NCI-H345 treated with DMSO at 0.1 percent for 48 hours (cell line): ENCODE data around the gene CBX1.
"Not testable (repeated sequence)": the region's sequence is repeated elsewhere in the genome, so short reads cannot be mapped to it uniquely, and the experiment has no call there.

Experiments
- DNase-seq: peaks from one replicate; lab custom pipeline; 2025; ENCODE audit not compliant: unreplicated experiment; lab: John Stamatoyannopoulos, UW

CBX1 gene

GRCh38 chr17:48123776-48124388 lies 22.6 kb upstream of the CBX1 start:
- no peak for DNase-seq

GRCh38 chr17:48123111-48123510 lies 21.8 kb upstream of the CBX1 start:
- no peak for DNase-seq

GRCh38 chr17:48122665-48123045 lies 21.4 kb upstream of the CBX1 start:
- no peak for DNase-seq

GRCh38 chr17:48121923-48122664 lies 20.8 kb upstream of the CBX1 start:
- no peak for DNase-seq

- DNase-seq = no peak
These were observed 12.0 kb upstream of the CBX1 start for GRCh38 chr17:48113201-48113676.

- no peak for DNase-seq
These were observed 10.6 kb upstream of the CBX1 start for GRCh38 chr17:48111937-48112241.

- no peak for DNase-seq
These were observed 9.5 kb upstream of the CBX1 start for GRCh38 chr17:48110761-48111160.

GRCh38 chr17:48107137-48108055 lies 6.1 kb upstream of the CBX1 start, which contains the start of gene SNX11:
Gene SNX11, plus strand, starts transcription at chr17:48107766. Its CDS starts 4,278 bp downstream, at chr17:48112044.
- peak; percentile 88 for DNase-seq

GRCh38 chr17:48106802-48107136 lies 5.5 kb upstream of the CBX1 start:
- DNase-seq = no peak

- DNase-seq = no peak
These were observed 3.2 kb upstream of the CBX1 start for GRCh38 chr17:48104440-48104839.

- DNase-seq = no peak
These were observed 1.8 kb upstream of the CBX1 start for GRCh38 chr17:48102798-48103715.

GRCh38 chr17:48102043-48102750 lies 919 bp upstream of the CBX1 start:
- no peak for DNase-seq

- peak; percentile 57 for DNase-seq
These were observed 677 bp downstream of the CBX1 start for GRCh38 chr17:48100591-48101011.

- no peak for DNase-seq
These were observed 1.1 kb downstream of the CBX1 start for GRCh38 chr17:48100160-48100559.

GRCh38 chr17:48095611-48096010 lies 5.7 kb downstream of the CBX1 start:
- DNase-seq = no peak

- DNase-seq = no peak
These were observed 7.8 kb downstream of the CBX1 start for GRCh38 chr17:48093341-48094045.

- no peak for DNase-seq
These were observed 16.3 kb downstream of the CBX1 start for GRCh38 chr17:48084932-48085331.

- DNase-seq = no peak
These were observed 19.4 kb downstream of the CBX1 start for GRCh38 chr17:48081858-48082257.

- DNase-seq = not testable (repeated sequence)
These were observed 24.1 kb downstream of the CBX1 start for GRCh38 chr17:48077152-48077551.
